ENCODE results near the gene SHISA9. TPM values are rescaled to one million over a fixed set of nuclear protein-coding genes. Genes with fewer than 3 reads are reported as not detected.

SHISA9 gene
- total RNA-seq, 1 donor from 2014 or later = 96.6 TPM

DNA sequence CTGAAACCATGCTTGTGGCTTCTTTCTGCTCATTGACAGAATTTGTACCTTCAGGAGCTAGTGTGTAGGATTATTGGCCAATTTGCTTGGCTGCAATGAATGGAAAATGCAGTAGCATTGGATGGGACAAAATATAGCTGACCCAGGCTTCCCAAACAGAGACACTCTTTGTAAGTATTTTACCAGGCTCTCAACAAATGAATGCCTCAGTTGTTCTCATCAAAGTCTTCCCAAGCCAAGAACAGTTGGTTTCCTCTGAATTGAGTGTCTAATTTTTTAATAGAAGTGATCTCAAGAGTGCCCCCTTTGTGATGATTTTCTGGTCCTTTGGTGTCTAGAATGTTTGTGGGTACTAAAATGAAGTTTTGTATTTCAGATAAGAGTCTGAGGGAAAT is 140.9 kb downstream of the SHISA9 start:
- H3K4me1 Mint-ChIP-seq (ENCODE audit: low read depth, unreplicated experiment) = peaks cover 22% of the 10 kb centered on the region
- no peak overlapping the region for H3K27ac Mint-ChIP-seq (ENCODE audit: unreplicated experiment)
- H3K36me3 Mint-ChIP-seq (ENCODE audit: unreplicated experiment) = peaks cover 7% of the 10 kb centered on the region
- peaks cover 2% of the 10 kb centered on the region for H3K27me3 Mint-ChIP-seq (ENCODE audit: unreplicated experiment)
- TF ChIP-seq CTCF (IDR thresholded peaks at IDR 0.05; ENCODE audit: partially characterized antibody, unreplicated experiment) = no peak
- no peak overlapping the region for H3K4me3 Mint-ChIP-seq (ENCODE audit: unreplicated experiment)
- no peak for DNase-seq
- peaks cover 2% of the 10 kb centered on the region for H3K9me3 Mint-ChIP-seq (ENCODE audit: unreplicated experiment)

DNA sequence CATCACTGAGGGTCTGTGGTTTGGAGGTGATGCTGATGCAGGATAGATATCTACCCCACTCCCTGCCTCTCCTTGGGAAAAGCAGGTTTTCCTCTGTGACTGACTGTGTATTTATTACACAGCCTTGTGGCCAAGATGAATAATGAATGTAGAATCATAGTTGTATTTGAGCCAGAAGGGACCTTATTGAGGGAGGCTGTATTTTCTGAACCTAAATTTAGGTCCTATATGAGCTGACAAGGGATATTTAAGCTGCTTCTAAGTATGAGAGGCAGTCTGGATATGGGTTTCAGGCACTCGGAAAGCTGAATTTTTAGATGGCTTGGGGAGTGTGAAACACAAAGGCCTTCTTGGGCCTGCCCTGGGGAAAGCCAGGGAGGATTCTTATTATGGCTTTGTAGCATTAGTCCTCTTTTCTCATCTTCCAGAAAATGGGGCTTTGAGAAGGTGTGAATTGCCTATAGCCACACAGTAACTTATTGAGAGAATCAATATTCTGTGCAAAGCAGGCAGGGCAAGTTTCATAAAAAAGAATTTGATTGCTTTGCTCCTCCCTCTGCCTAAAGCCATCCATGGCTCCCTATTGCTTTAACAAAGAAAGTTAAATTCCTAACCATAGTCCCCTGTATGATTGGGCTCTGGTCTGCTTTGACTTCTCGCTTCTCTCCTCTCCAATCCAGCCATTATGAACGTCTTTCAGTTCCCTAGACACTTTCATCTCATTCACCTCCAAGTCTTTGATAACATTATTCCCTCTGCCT is 144.8 kb downstream of the SHISA9 start:
- no peak for TF ChIP-seq CTCF (IDR thresholded peaks at IDR 0.05; ENCODE audit: partially characterized antibody, unreplicated experiment)
- peaks cover 12% of the 10 kb centered on the region for H3K36me3 Mint-ChIP-seq (ENCODE audit: unreplicated experiment)
- peaks cover 18% of the 10 kb centered on the region for H3K4me1 Mint-ChIP-seq (ENCODE audit: low read depth, unreplicated experiment)
- no peak for DNase-seq
- H3K4me3 Mint-ChIP-seq (ENCODE audit: unreplicated experiment) = no peak overlapping the region
- peaks cover 2% of the 10 kb centered on the region for H3K9me3 Mint-ChIP-seq (ENCODE audit: unreplicated experiment)
- H3K27me3 Mint-ChIP-seq (ENCODE audit: unreplicated experiment) = no peaks in the 10 kb centered on the region
- H3K27ac Mint-ChIP-seq (ENCODE audit: unreplicated experiment) = no peak overlapping the region

GRCh38 chr16:13047276-13047675 is 145.9 kb downstream of the SHISA9 start:
- TF ChIP-seq CTCF (IDR thresholded peaks at IDR 0.05; ENCODE audit: partially characterized antibody, unreplicated experiment) = no peak
- Mint-ChIP-seq H3K4me3 (ENCODE audit: unreplicated experiment) (no peak overlapping the region), H3K9me3 (ENCODE audit: unreplicated experiment) (peaks cover 2% of the 10 kb centered on the region), H3K27me3 (ENCODE audit: unreplicated experiment) (no peaks in the 10 kb centered on the region), H3K36me3 (ENCODE audit: unreplicated experiment) (peaks cover 12% of the 10 kb centered on the region), H3K27ac (ENCODE audit: unreplicated experiment) (no peak overlapping the region), H3K4me1 (ENCODE audit: low read depth, unreplicated experiment) (peaks cover 12% of the 10 kb centered on the region)
- DNase-seq = no peak

GRCh38 chr16:13049688-13050087 is 148.3 kb downstream of the SHISA9 start:
- Mint-ChIP-seq H3K27ac (ENCODE audit: unreplicated experiment) (no peak overlapping the region), H3K4me1 (ENCODE audit: low read depth, unreplicated experiment) (peaks cover 3% of the 10 kb centered on the region), H3K9me3 (ENCODE audit: unreplicated experiment) (no peaks in the 10 kb centered on the region), H3K36me3 (ENCODE audit: unreplicated experiment) (peaks cover 12% of the 10 kb centered on the region), H3K4me3 (ENCODE audit: unreplicated experiment) (no peak overlapping the region), H3K27me3 (ENCODE audit: unreplicated experiment) (no peaks in the 10 kb centered on the region)
- TF ChIP-seq CTCF (IDR thresholded peaks at IDR 0.05; ENCODE audit: partially characterized antibody, unreplicated experiment) = no peak
- DNase-seq = no peak

GRCh38 chr16:13052431-13052830 is 151.0 kb downstream of the SHISA9 start:
- H3K27ac Mint-ChIP-seq (ENCODE audit: unreplicated experiment) = no peak overlapping the region
- peaks cover 12% of the 10 kb centered on the region for H3K36me3 Mint-ChIP-seq (ENCODE audit: unreplicated experiment)
- peaks cover 2% of the 10 kb centered on the region for H3K27me3 Mint-ChIP-seq (ENCODE audit: unreplicated experiment)
- H3K9me3 Mint-ChIP-seq (ENCODE audit: unreplicated experiment) = no peaks in the 10 kb centered on the region
- H3K4me3 Mint-ChIP-seq (ENCODE audit: unreplicated experiment) = no peak overlapping the region
- DNase-seq = no peak
- H3K4me1 Mint-ChIP-seq (ENCODE audit: low read depth, unreplicated experiment) = no peaks in the 10 kb centered on the region
- no peak for TF ChIP-seq CTCF (IDR thresholded peaks at IDR 0.05; ENCODE audit: partially characterized antibody, unreplicated experiment)

All from glutamatergic neuron (in vitro differentiated cells).